Tibial nerve (tissue), 3 donors: ENCODE results near the gene UTP3.

Experiments used
- CTCF ChIP-seq, 5 experiments: fragments of 200-600 bp in 3 of 5; fragments of 450-650 bp in 2 of 5; sonication (generic) in 3 of 5; IDR thresholded peaks; one replicate each; pipeline ENCODE4 v1.5.1; 2016 to 2019; ENCODE audit warnings: antibody characterized with exemption in 5 of 5, mild to moderate bottlenecking in 3 of 5, moderate library complexity in 2 of 5
- POLR2A ChIP-seq, 2 donors: fragments of 450-650 bp; IDR thresholded peaks; one replicate each; pipeline ENCODE4 v1.6.1; 2017; ENCODE audit warnings: antibody characterized with exemption in 2 of 2, mild to moderate bottlenecking in 2 of 2, moderate library complexity in 2 of 2

DNA sequence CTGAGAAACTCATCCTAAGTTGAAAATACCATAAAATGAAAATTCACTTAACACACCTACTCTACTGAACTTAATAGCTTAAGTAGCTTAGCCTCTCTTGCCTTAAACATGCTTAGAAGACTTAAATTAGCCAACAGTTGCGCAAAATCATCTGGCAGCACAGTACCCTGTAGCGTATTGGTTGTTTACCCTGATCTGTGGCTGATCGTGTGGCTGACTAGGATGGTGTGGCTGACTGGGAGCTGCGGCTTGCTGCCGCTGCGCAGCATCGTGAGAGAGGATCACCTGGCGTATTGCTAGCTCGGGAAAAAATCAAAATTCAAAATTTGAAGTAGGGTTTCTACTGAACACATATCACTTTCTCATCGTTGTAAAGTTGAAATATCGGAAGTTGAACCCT, 39.8 kb downstream of the UTP3 start:
- TF ChIP-seq CTCF (IDR thresholded peaks at IDR 0.05) (no peak), POLR2A (IDR thresholded peaks at IDR 0.05) (no peak)
